Bronchial epithelial cell (primary cell): ENCODE results near the gene MUC13. TPM values are rescaled to one million over a fixed set of nuclear protein-coding genes. Genes with fewer than 3 reads are reported as not detected.

ENCODE experiments used
- DNase-seq: peaks from one replicate; pipeline ENCODE4 v3.0.0-alpha.2; 2010; ENCODE audit warnings: low read depth
- FAIRE-seq: peaks from 2 replicates; lab custom pipeline; 2011; peaks lifted over from hg19 to GRCh38; lab: Jason Lieb, UNC
- H3K27me3 ChIP-seq: 2 replicates; pipeline ENCODE4 v1.5.1; 2011; ENCODE audit warnings: low read length; ENCODE audit not compliant: control insufficient read depth, insufficient read depth
- H3K36me3 ChIP-seq: 2 replicates; pipeline ENCODE4 v1.5.1; 2011; ENCODE audit warnings: low read length; ENCODE audit not compliant: control insufficient read depth, insufficient read depth
- H3K4me3 ChIP-seq: 2 replicates; pipeline ENCODE4 v1.5.1; 2011; ENCODE audit warnings: mild to moderate bottlenecking, low read depth, low read length, control low read depth
- CTCF ChIP-seq: IDR thresholded peaks from 2 replicates; pipeline ENCODE4 v1.5.1; 2011; ENCODE audit warnings: mild to moderate bottlenecking, moderate library complexity, low read length, control low read depth, inconsistent platforms; ENCODE audit not compliant: insufficient read depth, severe bottlenecking
- total RNA-seq: library from RNA; depleted of rRNA; stranded (reverse); fragments of >200 nt; gene quantifications from 2 replicates; pipeline ENCODE4 v1.2.1, GENCODE V29; 2014

Gene MUC13
- total RNA-seq, 1 donor from 2014 or later, result not detected

DNA sequence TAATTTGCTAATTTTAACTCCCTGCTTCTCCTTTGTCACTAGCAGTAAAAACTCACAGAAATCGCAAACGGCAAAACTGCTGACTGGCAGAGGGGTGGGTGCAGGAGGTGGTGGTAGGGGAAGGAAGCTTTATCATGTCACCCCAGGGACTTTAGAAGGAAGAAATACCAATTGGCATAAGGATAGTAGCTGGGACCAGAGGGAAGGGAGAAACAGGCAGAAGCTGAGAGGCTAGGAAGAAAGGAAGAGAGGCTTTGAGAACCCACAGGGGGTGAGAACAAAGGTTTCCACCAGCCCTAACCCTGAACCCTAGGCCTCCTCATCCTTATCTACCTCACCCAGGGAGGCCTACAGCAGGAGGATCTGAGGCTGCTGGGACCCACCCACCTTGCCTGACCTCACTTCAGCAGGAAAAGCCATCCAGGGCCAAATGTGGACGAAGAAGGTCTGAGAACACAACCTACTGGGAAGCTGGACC lies 58.1 kb downstream of the MUC13 start:
- FAIRE-seq, result no peak

DNA sequence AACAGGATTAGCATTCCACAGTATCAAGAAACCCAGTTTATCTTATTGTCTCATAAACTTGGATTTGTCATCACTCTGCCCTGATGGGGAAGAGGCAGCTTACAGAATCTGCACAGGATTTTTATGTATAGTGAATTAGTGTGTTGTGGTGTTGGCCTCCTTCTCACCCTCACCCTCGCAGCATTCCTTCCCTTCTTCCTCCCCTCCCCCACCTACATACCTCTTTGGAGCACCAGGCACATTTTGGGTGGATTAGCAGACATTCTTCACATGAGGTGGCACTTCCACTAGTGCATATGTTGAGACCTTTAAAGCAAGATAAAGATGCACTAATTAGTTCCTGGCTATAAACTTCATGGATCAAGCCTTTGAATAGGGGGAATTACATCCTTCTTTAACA lies 61.3 kb downstream of the MUC13 start:
- FAIRE-seq (no peak), DNase-seq (no peak)
- TF ChIP-seq CTCF, result no peak
- Histone ChIP-seq H3K27me3 (no peaks in the 10 kb centered on the region), H3K4me3 (no peak overlapping the region), H3K36me3 (no peaks in the 10 kb centered on the region)

More for the DNA sequence above, 58.1 kb downstream of the MUC13 start:
- DNase-seq, result no peak
- no peaks in the 10 kb centered on the region for H3K36me3 ChIP-seq
- TF ChIP-seq CTCF, result no peak
- no peaks in the 10 kb centered on the region for H3K27me3 ChIP-seq
- no peak overlapping the region for H3K4me3 ChIP-seq

DNA sequence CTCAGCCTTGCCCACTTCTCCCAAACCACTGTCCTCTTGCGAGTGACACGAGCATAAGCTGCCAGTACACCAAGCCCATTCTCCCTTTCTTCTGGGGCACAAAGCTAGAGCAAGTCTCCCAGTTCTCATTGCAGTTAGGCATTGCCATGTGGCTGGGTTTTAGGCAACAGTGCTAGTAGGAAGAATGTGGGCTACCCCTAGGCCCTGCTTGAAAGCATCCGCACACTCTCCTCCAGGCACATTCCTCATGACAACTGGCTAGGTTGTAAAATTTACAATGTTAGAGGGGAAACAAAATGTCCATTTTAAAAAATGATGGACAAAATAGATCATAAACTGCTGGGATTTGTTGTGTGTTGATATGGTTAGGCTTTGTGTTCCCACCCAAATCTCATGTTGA lies 67.0 kb downstream of the MUC13 start:
- Histone ChIP-seq H3K4me3 (no peak overlapping the region), H3K36me3 (peaks cover 4% of the 10 kb centered on the region), H3K27me3 (no peaks in the 10 kb centered on the region)
- FAIRE-seq, result no peak
- no peak for TF ChIP-seq CTCF
- no peak for DNase-seq

DNA sequence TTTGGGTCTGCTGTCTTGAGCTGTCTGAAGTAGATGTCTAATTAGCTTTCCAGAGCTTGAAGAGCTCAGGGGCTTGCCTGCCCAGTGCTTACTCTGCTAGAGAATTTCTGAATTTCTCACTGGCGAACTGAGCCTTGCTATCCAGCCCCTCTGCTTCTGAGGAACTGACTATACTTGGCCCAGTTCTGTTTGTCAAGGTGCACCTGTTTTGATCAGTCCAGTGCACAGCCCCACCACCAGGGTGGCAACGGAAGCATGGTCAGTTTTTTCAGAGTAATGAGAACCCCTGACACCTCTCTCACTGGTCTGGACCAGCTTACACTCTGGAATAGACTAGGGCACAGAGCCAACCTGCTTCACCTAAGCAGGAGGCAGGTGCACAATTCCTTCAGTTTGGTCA lies 72.5 kb downstream of the MUC13 start:
- FAIRE-seq, result no peak
- no peak for TF ChIP-seq CTCF
- Histone ChIP-seq H3K27me3 (no peaks in the 10 kb centered on the region), H3K4me3 (no peak overlapping the region), H3K36me3 (peaks cover 5% of the 10 kb centered on the region)
- no peak for DNase-seq

- DNase-seq (no peak), FAIRE-seq (no peak)
- H3K4me3 ChIP-seq, result no peak overlapping the region
- TF ChIP-seq CTCF, result no peak
- H3K27me3 ChIP-seq, result no peaks in the 10 kb centered on the region
- H3K36me3 ChIP-seq, result peaks cover 5% of the 10 kb centered on the region
Observed at GRCh38 chr3:124861041-124861440, 73.5 kb downstream of the MUC13 start.

GRCh38 chr3:124860599-124860998 lies 74.0 kb downstream of the MUC13 start:
- peak; percentile 86 for DNase-seq
- H3K4me3 ChIP-seq, result no peak overlapping the region
- no peaks in the 10 kb centered on the region for H3K27me3 ChIP-seq
- TF ChIP-seq CTCF, result no peak
- no peak for FAIRE-seq
- peaks cover 5% of the 10 kb centered on the region for H3K36me3 ChIP-seq
